ENCODE results near the gene MAGEA2B. TPM values are rescaled to one million over a fixed set of nuclear protein-coding genes. Genes with fewer than 3 reads are reported as not detected.

MAGEA2B gene
- not detected in 2 replicates for total RNA-seq

GRCh38 chrX:152713815-152714787 lies at the start of gene MAGEA2B:
Gene MAGEA2B (plus strand): TSS chrX:152714628. CDS start chrX:152717107, 2,479 bp downstream.

GRCh38 chrX:152697952-152698931 lies 16.2 kb upstream of the MAGEA2B start, which contains the start of gene MAGEA3:
Gene MAGEA3 (plus strand): TSS chrX:152698794. CDS start chrX:152700833, 2,039 bp downstream.

GRCh38 chrX:152709173-152709572 lies 5.3 kb upstream of the MAGEA2B start, which contains the start of gene CSAG2:
Gene CSAG2 (minus strand): TSS chrX:152709273. CDS start chrX:152709112, 161 bp downstream.

GRCh38 chrX:152733261-152733975 lies 19.0 kb downstream of the MAGEA2B start, which contains the start of the genes CSAG1 and MAGEA12:
Gene CSAG1 (minus strand): TSS chrX:152733721. CDS start chrX:152732460, 1,261 bp downstream.
Gene MAGEA12 (plus strand): TSS chrX:152733757. CDS start chrX:152736162, 2,405 bp downstream.

GRCh38 chrX:152753686-152754650 lies 39.5 kb downstream of the MAGEA2B start, which contains the start of gene MAGEA2:
Gene MAGEA2 (minus strand): TSS chrX:152753842. CDS start chrX:152751363, 2,479 bp downstream.

GRCh38 chrX:152758918-152759317 lies 44.5 kb downstream of the MAGEA2B start, which contains the start of gene CSAG3:
Gene CSAG3 (plus strand): TSS chrX:152759218.

Other genes starting within 250 kb of the MAGEA2B start
- gene GABRQ, start 76.7 kb upstream of the MAGEA2B start, total RNA-seq = not detected in 2 replicates
- not detected in 2 replicates for gene MAGEA3, start 15.8 kb upstream of the MAGEA2B start, total RNA-seq
- gene CSAG2, start 5.4 kb upstream of the MAGEA2B start, total RNA-seq = not detected in 2 replicates
- not detected in 2 replicates for gene CSAG1, start 19.1 kb downstream of the MAGEA2B start, total RNA-seq
- not detected in 2 replicates for gene MAGEA12, start 19.1 kb downstream of the MAGEA2B start, total RNA-seq
- not detected in 2 replicates for gene MAGEA2, start 39.2 kb downstream of the MAGEA2B start, total RNA-seq
- gene CSAG3, start 44.6 kb downstream of the MAGEA2B start, total RNA-seq = not detected in 2 replicates
- not detected in 2 replicates for gene MAGEA6, start 55.1 kb downstream of the MAGEA2B start, total RNA-seq
- gene CETN2, start 116.1 kb downstream of the MAGEA2B start, total RNA-seq = 21.7 and 26.0 TPM in 2 replicates
- 12.1 and 16.7 TPM in 2 replicates for gene NSDHL, start 116.4 kb downstream of the MAGEA2B start, total RNA-seq
- gene ZNF185, start 183.4 kb downstream of the MAGEA2B start, total RNA-seq = 21.7 and 27.8 TPM in 2 replicates

Measured in endothelial cell of coronary artery (primary cell).